ENCODE data around the gene MYLK.

DNA sequence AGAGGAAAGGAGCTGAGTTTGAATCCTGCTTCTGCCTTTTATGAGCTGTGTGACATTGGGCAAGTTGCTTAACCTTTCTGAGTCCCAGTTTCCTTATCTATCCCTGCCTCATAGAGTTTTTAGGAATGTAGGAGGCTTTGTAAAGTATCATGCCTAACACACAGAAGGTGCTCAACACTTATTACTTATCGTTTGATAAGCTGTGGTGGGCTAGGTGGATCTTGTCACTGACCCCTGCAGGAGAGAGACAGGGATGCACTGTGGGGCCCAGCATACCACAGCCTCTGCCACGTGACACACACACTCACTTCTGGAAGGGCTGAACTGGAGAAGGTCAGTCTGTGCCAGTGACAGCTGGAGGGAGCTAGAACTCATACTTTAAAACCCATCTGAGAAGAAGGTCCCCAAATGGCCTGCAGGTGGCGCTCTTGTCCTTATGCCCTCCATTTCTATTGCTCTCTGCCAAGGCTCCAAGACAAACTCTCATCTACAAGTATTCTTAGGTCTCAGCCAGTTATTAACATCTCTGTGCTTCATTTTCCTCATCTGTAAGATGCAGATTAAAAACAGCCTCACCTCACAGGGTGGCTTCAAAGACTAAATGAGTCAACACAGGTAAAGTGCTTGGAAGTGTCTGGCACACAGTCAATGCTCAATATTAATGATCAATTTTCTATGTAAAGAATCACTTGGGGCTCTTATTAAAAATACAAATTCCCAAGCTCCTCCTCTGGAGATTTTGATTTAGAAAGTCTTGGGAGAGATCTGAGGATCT, 241.8 kb downstream of the MYLK start:
- TF ChIP-seq, protein P1, sequence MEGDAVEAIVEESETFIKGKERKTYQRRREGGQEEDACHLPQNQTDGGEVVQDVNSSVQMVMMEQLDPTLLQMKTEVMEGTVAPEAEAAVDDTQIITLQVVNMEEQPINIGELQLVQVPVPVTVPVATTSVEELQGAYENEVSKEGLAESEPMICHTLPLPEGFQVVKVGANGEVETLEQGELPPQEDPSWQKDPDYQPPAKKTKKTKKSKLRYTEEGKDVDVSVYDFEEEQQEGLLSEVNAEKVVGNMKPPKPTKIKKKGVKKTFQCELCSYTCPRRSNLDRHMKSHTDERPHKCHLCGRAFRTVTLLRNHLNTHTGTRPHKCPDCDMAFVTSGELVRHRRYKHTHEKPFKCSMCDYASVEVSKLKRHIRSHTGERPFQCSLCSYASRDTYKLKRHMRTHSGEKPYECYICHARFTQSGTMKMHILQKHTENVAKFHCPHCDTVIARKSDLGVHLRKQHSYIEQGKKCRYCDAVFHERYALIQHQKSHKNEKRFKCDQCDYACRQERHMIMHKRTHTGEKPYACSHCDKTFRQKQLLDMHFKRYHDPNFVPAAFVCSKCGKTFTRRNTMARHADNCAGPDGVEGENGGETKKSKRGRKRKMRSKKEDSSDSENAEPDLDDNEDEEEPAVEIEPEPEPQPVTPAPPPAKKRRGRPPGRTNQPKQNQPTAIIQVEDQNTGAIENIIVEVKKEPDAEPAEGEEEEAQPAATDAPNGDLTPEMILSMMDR (IDR thresholded peaks at IDR 0.05; ENCODE audit: low read depth, low read length, missing input control): peak; percentile 78
- TF ChIP-seq EGR1 (IDR thresholded peaks at IDR 0.05; ENCODE audit: low read depth in 2 of 2) (no peak), JUND (IDR thresholded peaks at IDR 0.05) (no peak), RAD21 (IDR thresholded peaks at IDR 0.05) (peak; percentile 78 to 84)
- TF ChIP-seq, protein P2, sequence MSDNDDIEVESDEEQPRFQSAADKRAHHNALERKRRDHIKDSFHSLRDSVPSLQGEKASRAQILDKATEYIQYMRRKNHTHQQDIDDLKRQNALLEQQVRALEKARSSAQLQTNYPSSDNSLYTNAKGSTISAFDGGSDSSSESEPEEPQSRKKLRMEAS (IDR thresholded peaks at IDR 0.05): no peak
- TF ChIP-seq, protein P3, sequence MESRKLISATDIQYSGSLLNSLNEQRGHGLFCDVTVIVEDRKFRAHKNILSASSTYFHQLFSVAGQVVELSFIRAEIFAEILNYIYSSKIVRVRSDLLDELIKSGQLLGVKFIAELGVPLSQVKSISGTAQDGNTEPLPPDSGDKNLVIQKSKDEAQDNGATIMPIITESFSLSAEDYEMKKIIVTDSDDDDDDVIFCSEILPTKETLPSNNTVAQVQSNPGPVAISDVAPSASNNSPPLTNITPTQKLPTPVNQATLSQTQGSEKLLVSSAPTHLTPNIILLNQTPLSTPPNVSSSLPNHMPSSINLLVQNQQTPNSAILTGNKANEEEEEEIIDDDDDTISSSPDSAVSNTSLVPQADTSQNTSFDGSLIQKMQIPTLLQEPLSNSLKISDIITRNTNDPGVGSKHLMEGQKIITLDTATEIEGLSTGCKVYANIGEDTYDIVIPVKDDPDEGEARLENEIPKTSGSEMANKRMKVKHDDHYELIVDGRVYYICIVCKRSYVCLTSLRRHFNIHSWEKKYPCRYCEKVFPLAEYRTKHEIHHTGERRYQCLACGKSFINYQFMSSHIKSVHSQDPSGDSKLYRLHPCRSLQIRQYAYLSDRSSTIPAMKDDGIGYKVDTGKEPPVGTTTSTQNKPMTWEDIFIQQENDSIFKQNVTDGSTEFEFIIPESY (IDR thresholded peaks at IDR 0.05): no peak

Measured in liver (tissue), 3 donors.